Stimulated activated CD8-positive, alpha-beta memory T cell treated with anti-CD3 and anti-CD28 coated beads, Interleukin-12 subunit alpha, Interleukin-12 subunit beta, amount 100 ng/mL, for 1 hour (primary cell): ENCODE data around the gene SLC17A7.
"Not testable (repeated sequence)": the region's sequence is repeated elsewhere in the genome, so short reads cannot be mapped to it uniquely, and the experiment has no call there.

ENCODE experiments used
- DNase-seq: peaks from one replicate; pipeline ENCODE4 v3.0.0-alpha.2; 2020; ENCODE audit warnings: low read depth

Gene SLC17A7

GRCh38 chr19:49441210-49441959, at the start of gene SLC17A7:
SLC17A7 (minus strand) TSS chr19:49441527; CDS start chr19:49441379, 148 bp downstream.
- DNase-seq, result no peak

DNA sequence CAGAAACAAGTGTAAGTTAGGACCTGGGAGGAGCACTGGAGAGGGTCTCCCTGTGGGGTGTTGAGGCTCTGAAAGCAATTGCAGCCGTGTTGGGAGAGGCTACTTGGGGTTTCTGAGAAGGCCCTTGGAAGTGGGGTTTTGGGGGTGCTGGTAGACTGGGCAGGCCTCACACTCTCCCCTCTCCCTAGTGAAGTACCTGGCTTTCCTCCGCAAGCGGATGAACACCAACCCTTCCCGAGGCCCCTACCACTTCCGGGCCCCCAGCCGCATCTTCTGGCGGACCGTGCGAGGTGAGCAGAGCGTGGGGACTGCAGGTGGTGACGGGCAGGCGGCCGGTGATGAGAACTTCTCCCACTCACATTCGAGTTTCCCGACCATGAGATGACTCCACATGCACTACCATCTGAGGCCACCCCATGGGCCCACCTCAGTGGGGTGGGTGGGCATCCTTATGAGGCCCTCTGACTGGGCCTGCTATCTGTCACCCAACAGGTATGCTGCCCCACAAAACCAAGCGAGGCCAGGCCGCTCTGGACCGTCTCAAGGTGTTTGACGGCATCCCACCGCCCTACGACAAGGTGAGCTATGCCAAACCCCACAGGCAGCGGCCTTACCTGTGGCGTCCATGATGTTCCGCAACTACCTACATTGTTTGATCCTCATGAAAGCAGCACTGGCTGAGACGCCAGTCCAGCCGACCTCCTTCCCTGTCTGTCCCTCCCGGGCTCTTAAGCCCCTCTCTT, 49.1 kb upstream of the SLC17A7 start:
- DNase-seq, result no peak

GRCh38 chr19:49489601-49490167, 48.4 kb upstream of the SLC17A7 start:
- DNase-seq, result no peak

GRCh38 chr19:49488863-49489537, 47.7 kb upstream of the SLC17A7 start:
- DNase-seq, result no peak

GRCh38 chr19:49488046-49488862, 46.9 kb upstream of the SLC17A7 start:
- DNase-seq, result no peak

GRCh38 chr19:49487277-49488045, 46.1 kb upstream of the SLC17A7 start, which contains the start of gene RPL13A:
RPL13A (plus strand) TSS chr19:49487608; CDS start chr19:49487630, 22 bp downstream.
- peak; percentile 100 for DNase-seq

DNA sequence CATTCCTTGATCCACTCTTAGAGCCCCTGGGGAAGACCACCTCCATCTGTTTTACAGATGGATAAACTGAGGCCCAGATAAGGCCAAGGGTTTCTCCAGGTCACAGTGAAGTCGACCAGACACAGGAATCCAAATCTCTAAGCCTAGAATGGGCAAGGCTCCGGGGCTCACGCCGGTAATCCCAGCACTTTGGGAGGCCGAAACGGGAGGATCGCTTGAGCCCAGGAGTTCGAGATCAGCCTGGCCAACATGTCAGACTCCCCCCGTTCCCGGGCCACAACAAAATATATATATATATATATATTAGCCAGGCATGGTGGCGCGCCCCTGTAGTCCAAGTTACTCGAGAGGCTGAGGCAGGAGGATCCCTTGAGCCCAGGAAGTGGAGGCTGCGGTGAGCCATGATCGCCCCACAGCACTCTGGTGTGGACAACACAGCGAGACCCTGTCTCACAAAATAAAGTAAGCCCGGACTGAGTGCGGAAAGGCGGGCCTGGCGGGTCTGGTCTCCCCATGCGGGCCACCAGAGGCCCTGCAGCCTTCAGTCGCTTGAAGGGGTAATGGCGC, 45.5 kb upstream of the SLC17A7 start:
- DNase-seq, result no peak

DNA sequence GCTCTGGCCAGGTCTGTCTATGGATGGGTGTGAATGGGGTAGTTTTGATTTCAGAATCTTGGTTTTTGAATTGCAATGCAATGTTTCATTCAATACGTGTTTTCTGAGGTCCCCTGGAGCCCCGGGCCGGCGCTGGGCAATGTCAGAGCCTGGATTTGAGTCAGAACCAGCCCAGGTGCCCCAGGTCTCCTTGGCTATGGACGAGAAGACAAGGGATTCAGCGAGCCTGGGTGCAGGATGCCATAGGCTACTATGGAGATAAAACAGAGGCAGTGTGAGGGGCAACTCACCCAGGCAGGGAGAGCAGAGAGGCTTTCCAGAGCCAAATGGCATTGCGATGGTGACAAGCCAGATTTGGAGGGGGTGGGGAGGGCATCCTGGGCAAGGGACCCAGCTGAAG, 44.9 kb upstream of the SLC17A7 start:
- no peak for DNase-seq

- no peak for DNase-seq
Measured at GRCh38 chr19:49481020-49481683, 39.8 kb upstream of the SLC17A7 start.

DNA sequence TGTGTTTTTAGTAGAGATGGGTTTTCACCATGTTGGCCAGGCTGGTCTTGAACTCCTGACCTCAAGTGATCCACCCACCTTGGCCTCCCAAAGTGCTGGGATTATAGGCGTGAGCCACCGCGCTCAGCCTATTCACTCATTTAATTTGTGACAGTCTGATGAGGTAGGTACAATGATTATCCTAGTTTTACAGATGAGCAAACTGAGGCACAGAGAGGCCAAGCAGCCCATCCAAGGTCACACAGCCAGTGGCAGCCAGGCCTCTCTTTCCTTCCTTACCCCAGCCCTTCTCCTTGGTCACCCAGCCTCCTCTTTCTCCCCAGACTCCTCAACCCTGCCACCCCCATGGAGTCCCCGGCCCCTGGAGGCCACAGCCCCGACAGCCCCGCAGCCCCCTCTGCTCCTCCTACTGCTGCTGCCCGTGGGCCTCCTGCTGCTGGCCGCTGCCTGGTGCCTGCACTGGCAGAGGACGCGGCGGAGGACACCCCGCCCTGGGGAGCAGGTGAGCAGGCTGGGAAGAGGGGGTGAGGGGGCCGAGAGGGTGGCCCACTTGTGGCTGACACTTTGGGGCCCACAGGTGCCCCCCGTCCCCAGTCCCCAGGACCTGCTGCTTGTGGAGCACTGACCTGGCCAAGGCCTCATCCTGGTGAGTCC, 38.8 kb upstream of the SLC17A7 start:
- no peak for DNase-seq

- no peak for DNase-seq
Measured at GRCh38 chr19:49475995-49476880, 34.9 kb upstream of the SLC17A7 start.

GRCh38 chr19:49475191-49475917, 34.0 kb upstream of the SLC17A7 start:
- DNase-seq, result no peak

GRCh38 chr19:49474542-49474924, 33.2 kb upstream of the SLC17A7 start:
- DNase-seq, result no peak

DNA sequence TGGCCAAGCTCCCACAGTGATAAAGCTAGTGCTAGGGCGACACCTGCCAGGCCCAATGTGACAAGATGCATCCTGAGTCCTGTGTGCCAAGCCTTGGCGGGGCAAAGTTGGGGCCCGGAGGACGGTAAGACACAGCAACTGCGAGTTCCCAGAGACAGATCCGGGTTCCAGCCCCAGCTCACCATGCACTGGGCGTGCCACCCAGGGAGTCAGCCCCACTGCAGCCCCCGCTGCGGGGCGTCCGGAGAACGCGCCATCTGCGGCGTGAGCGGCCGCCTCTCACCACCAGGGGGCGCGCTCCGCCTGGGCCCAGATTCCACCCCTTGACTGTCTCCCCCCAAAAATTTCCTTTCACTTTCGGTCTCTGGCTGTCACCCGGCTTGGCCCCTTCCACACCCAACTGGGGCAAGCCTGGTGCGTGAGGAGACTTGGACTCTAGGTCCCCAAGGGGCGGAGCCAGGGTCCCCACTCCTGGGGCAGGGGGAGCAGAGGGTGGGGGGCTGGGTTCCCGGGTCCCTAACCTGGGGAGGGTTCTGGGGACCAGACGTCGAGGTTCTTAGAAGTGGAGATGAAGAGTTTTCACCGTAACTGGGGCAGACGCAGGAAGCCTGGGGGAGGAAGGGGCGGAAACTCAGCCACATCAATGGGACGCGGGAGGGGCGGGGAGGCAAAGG, 32.7 kb upstream of the SLC17A7 start, which contains the start of gene FLT3LG:
Gene FLT3LG, plus strand, starts transcription at position 348 of the 674 bp plus-strand sequence. CDS start 425 bp downstream, outside the sequence.
- DNase-seq, result peak; percentile 83

DNA sequence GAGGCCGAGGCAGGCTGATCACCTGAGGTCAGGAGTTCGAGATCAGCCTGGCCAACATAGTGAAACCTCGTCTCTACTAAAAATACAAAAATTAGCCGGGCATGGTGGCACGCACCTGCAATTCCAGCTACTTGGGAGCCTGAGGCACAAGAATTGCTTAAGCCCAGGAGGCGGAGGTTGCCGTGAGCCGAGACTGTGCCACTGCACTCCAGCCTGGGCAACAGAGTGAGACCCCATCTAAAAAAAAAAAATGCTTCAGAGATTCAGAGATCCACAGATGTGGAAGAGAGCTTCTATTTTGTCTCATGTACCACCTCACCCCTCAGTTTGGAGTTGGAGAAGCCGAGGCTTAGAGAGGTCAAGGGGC, 32.2 kb upstream of the SLC17A7 start:
- not testable (repeated sequence) for DNase-seq

- no peak for DNase-seq
Measured at GRCh38 chr19:49472936-49473335, 31.6 kb upstream of the SLC17A7 start.

DNA sequence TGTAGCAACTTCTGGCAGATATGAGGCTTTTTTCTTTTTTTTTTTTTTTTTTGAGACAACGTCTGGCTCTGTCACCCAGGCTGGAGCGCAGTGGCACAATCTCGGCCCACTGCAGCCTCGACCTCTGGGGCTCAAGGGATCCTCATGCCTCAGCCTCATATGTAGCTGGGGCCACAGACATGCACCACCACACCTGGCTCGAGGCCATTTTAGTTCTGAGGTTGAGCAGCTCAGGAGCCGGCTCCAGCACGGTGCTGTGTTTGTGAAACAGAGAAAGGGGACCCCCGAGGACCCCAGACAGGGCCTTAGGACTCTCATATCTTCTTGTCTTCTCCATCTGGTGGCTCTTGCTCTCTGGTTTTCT, 29.3 kb upstream of the SLC17A7 start:
- DNase-seq, result no peak
